GM19372 (cell line): ENCODE measurements around the gene MRPL4.
A peak's percentile ranks its signal among the peaks of the same experiment; 100 is the strongest.
"Not testable (repeated sequence)": the region's sequence is repeated elsewhere in the genome, so short reads cannot be mapped to it uniquely, and the experiment has no call there.

ENCODE experiments used
- ATAC-seq: cut with Tn5 transposase; IDR thresholded peaks from one replicate; pipeline ENCODE4 v1.9.1; 2021; ENCODE audit warnings: mild to moderate bottlenecking, low read depth, moderate library complexity; ENCODE audit not compliant: unreplicated experiment

The MRPL4 gene

GRCh38 chr19:10259162-10259905, 7.3 kb downstream of the MRPL4 start:
- no peak for ATAC-seq

- ATAC-seq = no peak
Observed at GRCh38 chr19:10260141-10260584, 8.1 kb downstream of the MRPL4 start.

- no peak for ATAC-seq
Observed at GRCh38 chr19:10262771-10263170, 10.8 kb downstream of the MRPL4 start.

- ATAC-seq = no peak
Observed at GRCh38 chr19:10266706-10267105, 14.7 kb downstream of the MRPL4 start.

GRCh38 chr19:10268071-10268470, 16.1 kb downstream of the MRPL4 start:
- ATAC-seq = no peak

- no peak for ATAC-seq
Observed at GRCh38 chr19:10269333-10270179, 17.5 kb downstream of the MRPL4 start.

- ATAC-seq = no peak
Observed at GRCh38 chr19:10270180-10270615, 18.2 kb downstream of the MRPL4 start.

GRCh38 chr19:10270616-10271394, 18.8 kb downstream of the MRPL4 start, which contains the start of gene ICAM1:
TSS of gene ICAM1 (plus strand) at chr19:10271120. CDS start at chr19:10271160, 40 bp downstream.
- ATAC-seq = peak; percentile 45

- ATAC-seq = no peak
Observed at GRCh38 chr19:10271543-10272086, 19.6 kb downstream of the MRPL4 start.

GRCh38 chr19:10274589-10274988, 22.6 kb downstream of the MRPL4 start:
- no peak for ATAC-seq

- no peak for ATAC-seq
Observed at GRCh38 chr19:10277795-10278589, 26.0 kb downstream of the MRPL4 start.

- ATAC-seq = no peak
Observed at GRCh38 chr19:10278935-10279334, 26.9 kb downstream of the MRPL4 start.

- ATAC-seq = no peak
Observed at GRCh38 chr19:10279737-10280442, 27.9 kb downstream of the MRPL4 start.

- not testable (repeated sequence) for ATAC-seq
Observed at GRCh38 chr19:10282043-10282442, 30.0 kb downstream of the MRPL4 start.

- no peak for ATAC-seq
Observed at GRCh38 chr19:10283301-10284064, 31.5 kb downstream of the MRPL4 start.

GRCh38 chr19:10284065-10284959, 32.3 kb downstream of the MRPL4 start:
- no peak for ATAC-seq

- ATAC-seq = no peak
Observed at GRCh38 chr19:10284960-10285278, 32.9 kb downstream of the MRPL4 start.
